WI38 (cell line): ENCODE measurements around the gene GATA5.

Experiments used
- H3K4me3 ChIP-seq: 2 replicates; pipeline ENCODE4 v1.5.1; 2011; ENCODE audit warnings: low read depth, mild to moderate bottlenecking, control low read depth, low read length
- TF ChIP-seq, protein P1 (sequence below): IDR thresholded peaks from 2 replicates; pipeline ENCODE4 v1.5.1; 2012; ENCODE audit warnings: low read depth, mild to moderate bottlenecking, control low read depth, low read length

Gene GATA5

DNA sequence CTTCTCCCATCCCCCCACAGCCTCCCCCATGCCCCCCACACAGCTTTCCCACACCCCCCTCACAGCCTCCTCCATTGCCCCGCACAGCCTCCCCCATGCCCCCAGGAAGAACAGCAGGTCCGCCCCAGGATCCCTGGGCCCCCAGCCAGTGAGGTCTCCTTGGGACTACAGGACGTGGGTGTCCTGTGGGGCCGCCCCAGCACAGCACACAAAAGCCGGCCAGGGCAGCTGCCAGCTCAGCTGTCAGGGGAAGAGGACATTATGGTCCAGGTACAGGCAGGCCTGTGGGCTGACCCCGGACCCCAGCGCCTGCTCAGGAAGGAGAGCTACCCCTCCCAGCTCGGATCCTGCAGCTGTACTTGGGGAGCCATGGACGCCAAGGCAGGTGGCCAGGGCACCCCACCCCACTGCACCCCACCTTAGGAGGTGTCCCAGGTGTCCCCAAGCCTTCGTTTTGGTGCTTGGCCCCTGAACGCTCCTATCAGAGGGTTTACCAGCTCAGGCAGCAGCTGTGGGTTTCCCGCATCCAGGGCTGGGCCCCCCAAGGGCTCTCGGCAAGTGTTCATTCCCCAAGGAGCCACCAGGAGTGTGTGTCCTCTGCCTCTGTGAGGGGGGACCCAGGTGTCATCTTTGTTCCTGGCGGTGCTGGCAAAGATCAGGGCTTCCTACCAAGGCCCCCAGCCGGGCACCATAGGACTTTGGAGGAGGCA lies 42.3 kb upstream of the GATA5 start:
- no peak overlapping the region for H3K4me3 ChIP-seq
- TF ChIP-seq, protein P1, sequence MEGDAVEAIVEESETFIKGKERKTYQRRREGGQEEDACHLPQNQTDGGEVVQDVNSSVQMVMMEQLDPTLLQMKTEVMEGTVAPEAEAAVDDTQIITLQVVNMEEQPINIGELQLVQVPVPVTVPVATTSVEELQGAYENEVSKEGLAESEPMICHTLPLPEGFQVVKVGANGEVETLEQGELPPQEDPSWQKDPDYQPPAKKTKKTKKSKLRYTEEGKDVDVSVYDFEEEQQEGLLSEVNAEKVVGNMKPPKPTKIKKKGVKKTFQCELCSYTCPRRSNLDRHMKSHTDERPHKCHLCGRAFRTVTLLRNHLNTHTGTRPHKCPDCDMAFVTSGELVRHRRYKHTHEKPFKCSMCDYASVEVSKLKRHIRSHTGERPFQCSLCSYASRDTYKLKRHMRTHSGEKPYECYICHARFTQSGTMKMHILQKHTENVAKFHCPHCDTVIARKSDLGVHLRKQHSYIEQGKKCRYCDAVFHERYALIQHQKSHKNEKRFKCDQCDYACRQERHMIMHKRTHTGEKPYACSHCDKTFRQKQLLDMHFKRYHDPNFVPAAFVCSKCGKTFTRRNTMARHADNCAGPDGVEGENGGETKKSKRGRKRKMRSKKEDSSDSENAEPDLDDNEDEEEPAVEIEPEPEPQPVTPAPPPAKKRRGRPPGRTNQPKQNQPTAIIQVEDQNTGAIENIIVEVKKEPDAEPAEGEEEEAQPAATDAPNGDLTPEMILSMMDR, result no peak

DNA sequence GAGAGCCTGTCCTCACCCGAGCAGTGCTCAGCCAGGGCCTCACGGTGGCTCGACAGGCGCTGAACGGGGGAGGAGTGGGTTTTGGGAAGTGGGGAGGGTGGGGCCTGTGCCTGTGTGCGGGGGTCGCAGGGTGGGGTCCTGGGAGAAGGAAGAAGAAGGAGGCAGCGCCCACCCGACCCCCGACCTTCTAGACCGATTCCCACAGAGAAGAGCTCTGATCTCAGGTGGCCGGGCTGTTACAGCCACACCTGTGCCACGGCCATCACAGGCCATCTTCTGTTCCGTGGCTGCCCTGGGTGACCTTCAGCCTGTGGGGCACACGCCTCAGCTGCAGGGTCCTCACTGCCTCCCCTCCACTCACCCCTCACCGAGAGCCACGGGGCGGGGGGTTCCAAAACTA lies 41.4 kb upstream of the GATA5 start:
- no peak overlapping the region for H3K4me3 ChIP-seq
- TF ChIP-seq, protein P1, result no peak

DNA sequence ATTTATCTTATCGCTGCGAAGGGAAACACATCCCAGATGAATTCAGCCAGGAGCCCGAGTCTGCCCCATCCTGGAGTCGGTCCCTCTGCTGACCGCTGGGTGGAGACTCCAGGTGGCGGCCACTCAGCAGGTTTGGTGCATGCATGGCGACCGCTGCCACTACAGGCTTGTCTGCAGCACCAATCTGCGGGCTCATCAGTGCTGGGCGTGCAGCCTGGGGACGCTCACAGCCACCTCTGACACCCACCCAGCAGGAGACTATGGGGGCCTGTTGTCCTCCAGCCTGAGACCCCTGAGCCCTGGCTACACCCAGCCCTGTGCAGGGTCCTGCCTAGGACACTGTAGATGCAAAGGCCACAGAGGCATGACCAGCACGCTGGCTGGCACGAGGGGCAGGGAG lies 40.5 kb upstream of the GATA5 start:
- TF ChIP-seq, protein P1, result no peak
- H3K4me3 ChIP-seq, result no peak overlapping the region

DNA sequence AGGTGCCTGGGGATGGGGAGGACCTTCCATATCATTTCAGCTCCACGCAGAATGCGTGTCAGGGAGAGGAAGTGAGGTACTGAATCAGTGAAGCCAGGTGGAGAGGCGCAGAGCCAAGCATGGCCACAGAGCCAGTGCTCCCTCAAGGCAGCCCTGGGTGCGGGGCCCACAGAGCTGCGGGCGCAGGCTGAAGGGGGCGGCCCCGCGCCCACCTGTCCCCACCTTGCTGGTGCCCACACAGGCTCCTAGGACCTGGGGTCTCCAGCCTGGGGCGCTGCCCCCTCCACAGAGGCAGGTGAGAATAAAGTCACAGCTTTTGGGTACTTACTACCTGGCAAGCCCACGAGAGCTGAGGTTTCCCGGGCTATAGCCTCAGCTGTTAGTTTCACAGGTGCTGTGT lies 40.0 kb upstream of the GATA5 start:
- TF ChIP-seq, protein P1, result no peak
- no peak overlapping the region for H3K4me3 ChIP-seq

DNA sequence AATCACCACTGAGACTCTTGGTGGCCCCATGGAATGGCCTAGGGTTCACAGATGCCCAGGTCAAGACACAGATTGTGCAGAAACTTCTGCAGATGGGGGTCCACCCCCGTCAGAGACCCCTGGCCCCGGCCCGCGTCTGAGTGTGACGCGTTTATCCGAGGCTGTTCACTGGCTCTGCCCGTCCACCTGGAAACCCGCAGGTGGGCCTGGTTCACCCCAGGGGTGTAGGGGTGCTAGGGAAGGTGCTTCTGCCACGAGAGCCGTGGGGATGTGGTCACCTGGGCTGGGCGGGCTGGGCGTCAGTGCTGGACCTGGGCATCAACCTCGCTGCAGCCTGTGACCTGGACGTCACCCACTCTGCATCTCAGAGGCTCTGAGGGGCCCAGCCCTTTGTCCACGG lies 39.5 kb upstream of the GATA5 start:
- no peak overlapping the region for H3K4me3 ChIP-seq
- TF ChIP-seq, protein P1, result no peak

DNA sequence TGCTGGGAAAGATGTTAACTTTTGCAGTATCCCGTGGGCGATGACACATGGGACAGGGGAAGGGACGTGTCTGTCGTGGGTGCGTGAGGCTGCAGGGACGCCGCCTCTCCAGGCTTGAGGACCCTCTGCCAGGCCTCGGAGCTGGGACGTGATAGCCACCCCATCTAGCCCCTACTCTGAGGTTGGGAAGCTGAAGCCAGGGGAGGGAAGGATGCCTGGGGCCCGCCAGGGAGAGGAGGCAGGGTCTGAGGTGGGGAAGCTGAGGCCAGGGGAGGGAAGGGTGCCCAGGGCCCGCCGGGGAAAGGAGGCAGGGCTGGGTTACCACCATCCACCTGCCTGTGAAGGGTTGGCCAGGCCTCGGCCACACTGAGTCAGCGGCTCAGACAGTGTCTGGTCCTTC lies 38.2 kb upstream of the GATA5 start:
- no peak overlapping the region for H3K4me3 ChIP-seq
- TF ChIP-seq, protein P1, result no peak

DNA sequence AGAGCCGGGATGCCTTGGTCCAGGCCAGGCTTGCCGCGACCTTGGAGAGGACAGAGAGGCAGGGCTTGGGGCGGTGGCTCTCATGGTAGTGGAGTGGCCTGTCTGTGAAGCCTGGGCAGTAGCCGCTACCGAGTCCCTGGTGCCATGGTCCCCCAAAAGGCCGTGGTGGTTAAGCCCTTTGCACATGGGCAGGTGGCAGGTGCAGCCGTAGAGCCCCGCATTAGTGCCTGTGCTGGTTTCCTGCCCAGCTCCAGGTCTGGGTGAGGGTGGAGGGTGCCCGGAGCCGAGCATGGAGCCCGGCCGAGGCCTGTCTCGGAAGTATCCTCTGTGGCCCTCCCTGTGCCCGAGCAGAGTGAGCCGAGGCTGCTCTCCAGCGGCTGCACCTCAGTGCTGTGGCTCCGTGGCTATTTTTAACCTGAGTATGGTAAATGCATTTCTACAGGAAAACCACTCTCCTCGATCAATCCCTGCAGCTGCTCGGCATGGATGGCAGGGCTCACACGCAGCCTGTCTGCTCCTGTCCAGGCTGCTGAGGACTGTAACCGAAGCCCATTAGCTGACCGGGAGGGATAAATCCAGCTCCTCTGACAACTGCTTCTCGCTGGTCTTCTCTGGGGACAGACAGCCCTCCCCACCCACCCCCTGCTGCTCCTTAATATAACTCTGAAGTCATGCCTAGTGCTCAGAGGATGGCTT lies 36.3 kb upstream of the GATA5 start:
- H3K4me3 ChIP-seq, result no peak overlapping the region
- TF ChIP-seq, protein P1, result no peak
